Upper lobe of right lung (tissue), 1 donor: ENCODE measurements around the gene NDUFS2. TPM values are rescaled to one million over a fixed set of nuclear protein-coding genes. Genes with fewer than 3 reads are reported as not detected.

ENCODE experiments used
- ATAC-seq: fragments of 200-7000 bp; cut with Tn5 transposase; one replicate; pipeline ENCODE4 v1.9.1; 2020; ENCODE audit warnings: mild to moderate bottlenecking, moderate library complexity
- DNase-seq: peaks from one replicate; pipeline ENCODE4 v3.0.0-alpha.2; 2020
- H3K27ac ChIP-seq: fragments of 200-600 bp; one replicate; pipeline ENCODE4 v1.8.0; 2022
- H3K27me3 ChIP-seq: fragments of 200-600 bp; one replicate; pipeline ENCODE4 v1.8.0; 2022; ENCODE audit warnings: mild to moderate bottlenecking
- H3K36me3 ChIP-seq: fragments of 200-600 bp; one replicate; pipeline ENCODE4 v1.8.0; 2022
- H3K4me1 ChIP-seq: fragments of 200-600 bp; one replicate; pipeline ENCODE4 v1.8.0; 2022
- H3K4me3 ChIP-seq: fragments of 200-600 bp; one replicate; pipeline ENCODE4 v1.8.0; 2022; ENCODE audit warnings: mild to moderate bottlenecking
- H3K9me3 ChIP-seq: fragments of 200-600 bp; one replicate; pipeline ENCODE4 v1.8.0; 2022
- intact Hi-C: fragments of 100-400 bp; cut with DNase I; formaldehyde crosslinking; loops from one replicate; pipeline ENCODE4 v1.11.0; 2022
- total RNA-seq: library from RNA; stranded (reverse); fragmentation: NEBNext Ultra II Directional; extraction: Animal tissue kit (Norgen Biotek cat#: 25700); gene quantifications from one replicate; pipeline ENCODE4 v1.2.1, GENCODE V29; 2021
- TF ChIP-seq, protein P1 (sequence below): fragments of 200-600 bp; IDR thresholded peaks from one replicate; pipeline ENCODE4 v1.8.0; 2022; ENCODE audit warnings: antibody characterized with exemption
- donor health status: DM: no; HTN: yes; CAD: no; lungs with severe emphysema.

The NDUFS2 gene
- total RNA-seq, 1 donor from 2014 or later, result 66.9 TPM

DNA sequence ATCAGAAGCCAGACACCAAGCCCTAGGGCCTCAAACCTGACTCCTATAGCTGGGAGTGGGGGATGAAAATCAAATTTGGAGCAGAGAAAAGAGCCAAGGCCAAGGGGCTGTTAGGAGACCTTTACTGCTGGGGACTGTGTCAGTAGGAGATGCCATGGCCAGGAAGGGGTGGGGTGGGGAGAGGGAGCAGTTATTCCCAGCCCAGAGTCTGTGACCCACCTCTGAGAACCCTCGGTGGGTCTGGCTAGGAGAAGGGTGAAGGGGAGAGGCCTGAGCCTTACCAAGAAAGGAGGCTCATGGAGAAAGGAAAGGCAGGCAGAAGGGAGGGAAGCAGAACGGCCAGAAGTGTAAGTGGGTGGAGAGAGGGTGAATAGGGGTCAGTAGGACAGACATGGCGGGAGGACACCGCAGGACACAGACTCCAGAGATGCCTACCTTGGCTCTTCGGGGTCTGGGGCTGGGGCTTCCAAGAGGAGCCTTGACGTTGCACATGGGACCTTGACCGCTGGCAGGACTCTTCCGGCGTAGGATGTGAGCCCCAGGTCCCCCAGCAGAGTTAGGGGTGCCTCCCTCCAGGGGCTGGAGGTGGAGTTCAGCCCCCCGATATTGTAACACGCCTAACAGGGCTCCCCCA lies 4.5 kb upstream of the NDUFS2 start:
- H3K27me3 ChIP-seq, result no peaks in the 10 kb centered on the region
- intact Hi-C loops, result no loop called here
- ATAC-seq (no peak), DNase-seq (no peak)
- H3K27ac ChIP-seq, result peak overlapping the region; percentile 98
- TF ChIP-seq, protein P1, sequence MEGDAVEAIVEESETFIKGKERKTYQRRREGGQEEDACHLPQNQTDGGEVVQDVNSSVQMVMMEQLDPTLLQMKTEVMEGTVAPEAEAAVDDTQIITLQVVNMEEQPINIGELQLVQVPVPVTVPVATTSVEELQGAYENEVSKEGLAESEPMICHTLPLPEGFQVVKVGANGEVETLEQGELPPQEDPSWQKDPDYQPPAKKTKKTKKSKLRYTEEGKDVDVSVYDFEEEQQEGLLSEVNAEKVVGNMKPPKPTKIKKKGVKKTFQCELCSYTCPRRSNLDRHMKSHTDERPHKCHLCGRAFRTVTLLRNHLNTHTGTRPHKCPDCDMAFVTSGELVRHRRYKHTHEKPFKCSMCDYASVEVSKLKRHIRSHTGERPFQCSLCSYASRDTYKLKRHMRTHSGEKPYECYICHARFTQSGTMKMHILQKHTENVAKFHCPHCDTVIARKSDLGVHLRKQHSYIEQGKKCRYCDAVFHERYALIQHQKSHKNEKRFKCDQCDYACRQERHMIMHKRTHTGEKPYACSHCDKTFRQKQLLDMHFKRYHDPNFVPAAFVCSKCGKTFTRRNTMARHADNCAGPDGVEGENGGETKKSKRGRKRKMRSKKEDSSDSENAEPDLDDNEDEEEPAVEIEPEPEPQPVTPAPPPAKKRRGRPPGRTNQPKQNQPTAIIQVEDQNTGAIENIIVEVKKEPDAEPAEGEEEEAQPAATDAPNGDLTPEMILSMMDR, result no peak
- H3K36me3 ChIP-seq, result no peaks in the 10 kb centered on the region
- peak overlapping the region; percentile 37 for H3K4me3 ChIP-seq
- H3K4me1 ChIP-seq, result peaks cover 56% of the 10 kb centered on the region
- no peaks in the 10 kb centered on the region for H3K9me3 ChIP-seq

DNA sequence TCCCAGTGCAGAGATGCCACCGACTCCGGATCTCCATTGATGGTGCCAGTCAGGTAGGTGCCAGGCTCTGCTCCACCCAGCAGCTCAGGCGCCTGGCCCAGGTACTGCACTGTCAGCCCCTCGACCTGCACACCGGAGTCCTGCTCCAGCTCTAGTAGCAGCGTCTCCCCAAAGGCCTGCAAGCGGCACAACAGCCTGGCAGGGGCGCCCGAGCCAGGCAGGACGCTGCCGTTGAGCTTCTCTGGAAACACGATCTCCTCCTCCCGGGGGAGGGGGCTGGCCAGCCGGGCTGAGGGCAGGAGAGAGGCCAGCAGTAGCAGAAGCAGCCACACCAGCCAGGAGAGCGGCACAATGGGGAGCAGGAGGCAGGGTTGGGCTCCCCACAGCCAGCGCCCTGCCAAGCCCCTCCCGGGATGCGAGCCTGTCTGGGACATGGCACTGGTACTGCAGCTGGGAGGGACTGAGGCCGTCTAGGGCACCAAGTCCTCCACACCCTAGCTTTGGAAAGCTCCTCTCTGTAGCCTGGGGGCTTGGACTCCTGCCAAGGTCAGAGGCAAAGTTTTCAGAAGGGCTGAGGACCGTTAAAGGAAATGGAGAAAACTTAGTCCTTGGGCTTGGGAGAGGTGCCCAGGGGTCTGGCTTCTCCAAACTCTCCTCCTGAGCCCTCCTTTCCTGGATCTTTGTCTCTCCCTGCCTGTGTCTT lies 3.8 kb upstream of the NDUFS2 start:
- ATAC-seq (no peak), DNase-seq (no peak)
- TF ChIP-seq, protein P1, result no peak
- Histone ChIP-seq H3K4me3 (peak overlapping the region; percentile 37), H3K27me3 (no peaks in the 10 kb centered on the region), H3K9me3 (no peaks in the 10 kb centered on the region), H3K27ac (peak overlapping the region; percentile 98), H3K4me1 (peaks cover 57% of the 10 kb centered on the region), H3K36me3 (peaks cover 2% of the 10 kb centered on the region)
- intact Hi-C loops, result no loop called here

DNA sequence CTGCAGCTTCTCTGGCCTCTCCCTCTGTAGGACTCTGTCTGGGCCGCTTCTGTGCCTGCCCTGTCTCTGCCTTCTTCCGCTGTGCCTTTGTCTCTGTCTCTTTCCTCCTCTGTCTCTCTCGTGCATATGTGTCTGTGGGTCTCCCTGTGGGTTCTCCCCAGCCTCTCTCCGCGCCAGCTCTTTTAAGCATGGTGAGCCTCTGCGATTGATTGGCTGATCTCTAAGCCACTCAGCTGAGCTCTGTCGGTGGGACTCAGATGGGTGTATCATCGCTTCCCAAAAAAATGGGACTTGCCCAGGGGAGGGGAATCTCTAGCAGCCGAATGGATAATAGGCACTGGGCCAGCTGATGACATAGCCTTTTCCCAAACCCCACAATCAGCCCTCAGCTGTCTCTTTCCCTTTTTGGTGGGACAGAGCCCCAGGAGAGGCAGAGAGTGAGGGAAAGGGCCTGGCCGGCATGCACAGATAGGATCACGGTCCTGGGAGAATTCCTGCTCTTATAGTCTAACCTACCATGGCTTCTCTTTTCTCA lies 3.2 kb upstream of the NDUFS2 start, which contains the start of gene ADAMTS4:
Gene ADAMTS4 (minus strand): TSS at position 158 of the 535 bp plus-strand sequence. CDS start 427 bp downstream, outside the sequence.
- intact Hi-C loops, result no loop called here
- Histone ChIP-seq H3K27ac (peak within 1 kb of the TSS; percentile 98), H3K4me3 (peak within 1 kb of the TSS; percentile 37)

DNA sequence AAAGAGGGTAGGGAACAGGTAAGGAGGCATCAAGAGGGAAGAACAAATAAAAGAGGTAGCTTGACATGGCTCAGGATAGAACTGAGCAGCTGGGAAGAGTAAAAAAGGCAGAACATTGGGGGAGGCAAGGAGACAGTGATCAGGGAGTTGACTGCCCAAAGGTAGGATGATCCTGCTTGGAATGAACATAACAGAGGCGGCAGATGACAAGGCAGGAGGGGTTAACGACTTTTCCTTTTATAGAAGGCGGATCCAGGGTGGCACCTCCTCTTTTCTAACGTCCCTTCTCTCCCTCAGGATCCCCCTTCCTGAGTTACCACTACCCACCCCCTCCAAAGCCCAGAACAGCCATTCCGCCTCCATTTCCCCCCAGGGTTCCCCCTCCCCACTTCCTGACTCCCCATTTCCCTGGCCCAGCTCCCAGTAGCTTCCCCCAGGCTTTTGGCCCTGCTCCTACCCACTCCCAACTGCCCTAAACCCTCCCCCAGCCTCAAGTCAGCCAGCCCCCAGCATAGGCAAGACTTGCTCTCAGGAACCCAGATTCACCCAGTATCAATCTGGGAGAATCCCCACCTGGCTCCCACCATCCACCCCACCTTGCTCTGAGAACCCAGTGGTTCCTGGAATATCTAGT lies 2.5 kb upstream of the NDUFS2 start:
- peaks cover 15% of the 10 kb centered on the region for H3K36me3 ChIP-seq
- H3K27ac ChIP-seq, result peak overlapping the region; percentile 98
- H3K27me3 ChIP-seq, result no peaks in the 10 kb centered on the region
- TF ChIP-seq, protein P1, result no peak
- intact Hi-C loops, result no loop called here
- no peak overlapping the region for H3K4me3 ChIP-seq
- ATAC-seq (no peak), DNase-seq (no peak)
- H3K9me3 ChIP-seq, result no peaks in the 10 kb centered on the region
- H3K4me1 ChIP-seq, result peaks cover 68% of the 10 kb centered on the region

More for the DNA sequence above, 3.2 kb upstream of the NDUFS2 start, which contains the start of gene ADAMTS4:
- ATAC-seq (no peak), DNase-seq (no peak)
- TF ChIP-seq, protein P1, result no peak
- Histone ChIP-seq H3K4me1 (peaks cover 64% of the 10 kb centered on the region), H3K9me3 (no peaks in the 10 kb centered on the region), H3K36me3 (peaks cover 9% of the 10 kb centered on the region), H3K27me3 (no peaks in the 10 kb centered on the region)

DNA sequence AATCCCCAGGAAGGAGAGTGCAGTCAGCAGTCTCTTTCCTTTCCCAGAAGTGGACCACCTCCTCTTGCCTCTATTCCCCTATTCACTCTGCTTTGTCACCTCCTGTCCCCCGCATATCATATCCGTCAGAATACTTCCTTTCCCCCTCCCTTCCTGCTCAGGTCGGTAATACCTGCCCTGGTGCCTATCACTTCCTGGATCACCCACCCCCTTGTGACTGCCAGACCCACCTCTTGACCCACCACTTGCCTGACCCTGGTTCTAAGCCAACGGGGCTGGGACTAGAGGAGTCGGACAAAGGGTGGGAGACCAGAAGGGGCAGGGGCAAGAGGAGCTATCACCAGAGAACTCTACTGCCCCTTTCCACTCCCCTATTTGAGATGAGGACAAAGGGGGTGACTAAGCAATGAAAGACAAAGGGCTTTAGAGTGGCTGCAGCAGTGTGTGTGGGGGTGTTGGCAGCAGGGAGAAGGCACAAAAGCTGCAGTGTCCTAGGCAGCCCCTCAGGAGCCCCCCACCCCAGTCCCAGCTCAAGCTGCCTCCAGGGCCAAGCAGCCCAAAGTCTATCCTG lies 1.7 kb upstream of the NDUFS2 start:
- Histone ChIP-seq H3K27ac (peak overlapping the region; percentile 98), H3K36me3 (peaks cover 24% of the 10 kb centered on the region), H3K27me3 (no peaks in the 10 kb centered on the region), H3K4me1 (peaks cover 74% of the 10 kb centered on the region), H3K9me3 (no peaks in the 10 kb centered on the region), H3K4me3 (no peak overlapping the region)
- TF ChIP-seq, protein P1, result no peak
- intact Hi-C loops, result no loop called here
- DNase-seq (no peak), ATAC-seq (no peak)
